ENCODE results near the gene FLT4.

GRCh38 chr5:180645274-180646204, 3.9 kb downstream of the FLT4 start:
- TF ChIP-seq POLR2AphosphoS5 (IDR thresholded peaks at IDR 0.05; ENCODE audit: borderline replicate concordance, low read depth, low read length), result no peak
- no peak for TF ChIP-seq EZH2 (IDR thresholded peaks at IDR 0.05)

All from SK-N-MC (cell line).